Cardiac muscle cell (in vitro differentiated cells and primary cell): Measurements from ENCODE around the gene CASP5. TPM values are rescaled to one million over a fixed set of nuclear protein-coding genes. Genes with fewer than 3 reads are reported as not detected.
A peak's percentile ranks its signal among the peaks of the same experiment; 100 is the strongest.
"Not testable (repeated sequence)": the region's sequence is repeated elsewhere in the genome, so short reads cannot be mapped to it uniquely, and the experiment has no call there.

ENCODE experiments used
- DNase-seq, 2 donors: peaks; one replicate each; pipeline versions ENCODE4 v3.0.0 to v3.0.0-alpha.2; 2010 to 2017; ENCODE audit warnings: low read depth in 1 of 2, low spot score in 1 of 2
- H3K27ac ChIP-seq: fragments of 200-600 bp; sonication (generic); 2 replicates; pipeline ENCODE4 v1.5.1; 2016
- H3K27me3 ChIP-seq: fragments of 200-600 bp; sonication (generic); 2 replicates; pipeline ENCODE4 v1.6.0; 2016; ENCODE audit warnings: control low read depth
- H3K36me3 ChIP-seq: fragments of 200-600 bp; sonication (generic); 2 replicates; pipeline ENCODE4 v1.5.1; 2016; ENCODE audit warnings: control low read depth
- H3K4me1 ChIP-seq: fragments of 200-600 bp; sonication (generic); 2 replicates; pipeline ENCODE4 v1.8.1; 2017; ENCODE audit warnings: low read depth, mild to moderate bottlenecking, mixed run types
- H3K4me3 ChIP-seq: fragments of 200-600 bp; sonication (generic); 2 replicates; pipeline ENCODE4 v1.5.1; 2016; ENCODE audit warnings: mild to moderate bottlenecking
- H3K9me3 ChIP-seq: fragments of 200-600 bp; sonication (generic); 2 replicates; pipeline ENCODE4 v1.5.1; 2017; ENCODE audit warnings: low read depth, mild to moderate bottlenecking, control low read depth
- CTCF ChIP-seq: IDR thresholded peaks from 2 replicates; pipeline ENCODE4 v1.5.1; 2012; ENCODE audit warnings: low read depth, mild to moderate bottlenecking, low read length
- polyA plus RNA-seq: library from polyadenylated mRNA; unstranded; fragments of >200 nt; fragmentation: Nextera tagmentation; extraction: Ambion mirVana; gene quantifications from 2 replicates; pipeline ENCODE4 v1.2.1, GENCODE V29; 2016
- total RNA-seq: library from RNA; depleted of rRNA; stranded (reverse); fragments of >200 nt; gene quantifications from 2 replicates; pipeline ENCODE4 v1.2.3, GENCODE V29; 2016

CASP5 gene
- total and polyA plus RNA-seq, 2 experiments from 2014 or later: not detected

- Histone ChIP-seq H3K9me3 (no peaks in the 10 kb centered on the region), H3K4me3 (no peak within 1 kb of the TSS), H3K4me1 (no peaks in the 10 kb centered on the region), H3K27ac (no peak within 1 kb of the TSS), H3K36me3 (no peaks in the 10 kb centered on the region), H3K27me3 (no peaks in the 10 kb centered on the region)
- peak in 1 of 2 donors; percentile 90 for DNase-seq
- no peak for TF ChIP-seq CTCF
Measured at GRCh38 chr11:105034813-105035620, 12.0 kb upstream of the CASP5 start, which contains the start of gene CASP1. Gene CASP1, minus strand, starts transcription at chr11:105035144. Its CDS starts 31 bp downstream, at chr11:105035113.

GRCh38 chr11:105034388-105034787, 11.4 kb upstream of the CASP5 start:
- H3K27me3 ChIP-seq, H3K4me1 ChIP-seq, H3K9me3 ChIP-seq, H3K4me3 ChIP-seq, H3K36me3 ChIP-seq, H3K27ac ChIP-seq: not testable (repeated sequence)
- peak in 1 of 2 donors; percentile 12 for DNase-seq

- Histone ChIP-seq H3K9me3 (no peaks in the 10 kb centered on the region), H3K4me3 (no peak overlapping the region), H3K36me3 (no peaks in the 10 kb centered on the region), H3K27me3 (no peaks in the 10 kb centered on the region), H3K27ac (no peak overlapping the region), H3K4me1 (no peaks in the 10 kb centered on the region)
- no peak for DNase-seq
- no peak for TF ChIP-seq CTCF
Measured at GRCh38 chr11:105033781-105034180, 10.8 kb upstream of the CASP5 start.

DNA sequence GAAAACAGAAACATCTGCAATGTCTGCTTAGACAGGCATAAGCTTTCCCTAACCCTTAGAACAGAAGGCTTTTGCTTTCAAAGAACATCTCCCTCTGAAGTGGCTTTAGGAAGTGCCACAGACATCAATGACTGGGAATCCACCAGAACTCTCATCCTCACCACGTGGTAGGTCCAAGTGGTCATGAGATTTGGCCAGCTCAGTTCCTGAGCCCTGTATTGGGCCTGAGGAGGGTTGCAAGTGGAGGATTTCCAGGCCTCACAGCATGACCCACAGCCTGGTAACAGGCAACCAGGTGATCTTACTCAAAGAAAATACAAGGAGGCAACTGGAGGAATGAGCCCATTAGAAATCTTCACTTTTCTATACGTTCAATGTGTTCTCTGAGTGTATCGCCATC, 10.4 kb upstream of the CASP5 start:
- TF ChIP-seq CTCF: no peak
- H3K36me3 ChIP-seq: no peaks in the 10 kb centered on the region
- no peaks in the 10 kb centered on the region for H3K27me3 ChIP-seq
- no peaks in the 10 kb centered on the region for H3K4me1 ChIP-seq
- H3K27ac ChIP-seq: no peak overlapping the region
- H3K9me3 ChIP-seq: no peaks in the 10 kb centered on the region
- DNase-seq: no peak
- no peak overlapping the region for H3K4me3 ChIP-seq

DNA sequence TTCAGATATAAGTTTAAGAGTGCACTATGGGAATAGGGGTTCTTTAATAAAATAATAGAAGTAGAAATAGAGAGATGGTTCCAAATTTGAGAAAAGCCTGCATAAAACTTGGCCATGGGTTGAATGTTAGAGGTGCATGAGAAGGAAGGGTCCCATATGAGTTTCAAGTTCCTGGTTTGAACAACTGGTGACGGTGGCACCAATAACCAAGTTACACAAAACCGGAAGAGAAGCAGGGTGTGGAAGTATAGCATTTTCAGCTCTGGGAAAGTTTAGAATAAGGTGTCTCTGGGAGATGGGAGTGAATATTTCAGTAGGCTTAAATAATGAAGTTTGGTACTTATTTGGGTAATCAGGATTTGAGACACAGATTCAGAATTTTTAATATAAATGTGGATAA, 9.5 kb upstream of the CASP5 start:
- no peak overlapping the region for H3K27ac ChIP-seq
- H3K36me3 ChIP-seq: no peaks in the 10 kb centered on the region
- DNase-seq: no peak
- H3K9me3 ChIP-seq: no peaks in the 10 kb centered on the region
- H3K4me1 ChIP-seq: peaks cover 1% of the 10 kb centered on the region
- H3K27me3 ChIP-seq: no peaks in the 10 kb centered on the region
- H3K4me3 ChIP-seq: no peak overlapping the region
- TF ChIP-seq CTCF: no peak

DNA sequence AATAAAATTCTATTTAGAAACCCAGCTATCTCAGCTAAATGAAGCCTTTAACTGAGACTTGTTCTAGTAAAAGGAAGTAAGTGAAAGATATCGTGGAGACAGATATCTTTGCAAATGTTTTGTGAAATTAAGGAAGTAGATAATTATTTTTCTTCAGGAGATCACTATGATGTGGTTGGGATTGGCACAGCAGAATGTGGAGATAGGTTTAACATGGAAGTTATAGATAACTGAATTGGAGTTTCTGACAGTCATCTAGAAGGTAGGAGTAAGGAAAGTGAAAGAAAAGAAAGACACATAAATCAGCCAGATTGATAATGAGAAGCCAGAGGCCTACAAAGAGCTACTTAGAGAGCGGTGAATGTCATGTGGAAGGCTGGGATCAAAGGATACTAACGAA, 4.7 kb upstream of the CASP5 start:
- no peaks in the 10 kb centered on the region for H3K9me3 ChIP-seq
- TF ChIP-seq CTCF: no peak
- H3K4me3 ChIP-seq: no peak overlapping the region
- H3K27me3 ChIP-seq: no peaks in the 10 kb centered on the region
- no peak overlapping the region for H3K27ac ChIP-seq
- H3K36me3 ChIP-seq: no peaks in the 10 kb centered on the region
- DNase-seq: no peak
- H3K4me1 ChIP-seq: peaks cover 6% of the 10 kb centered on the region
